Measurements from ENCODE around the gene STON2. TPM values are rescaled to one million over a fixed set of nuclear protein-coding genes. Genes with fewer than 3 reads are reported as not detected.

The STON2 gene
- total RNA-seq, 1 donor from 2014 or later = 47.4 TPM

DNA sequence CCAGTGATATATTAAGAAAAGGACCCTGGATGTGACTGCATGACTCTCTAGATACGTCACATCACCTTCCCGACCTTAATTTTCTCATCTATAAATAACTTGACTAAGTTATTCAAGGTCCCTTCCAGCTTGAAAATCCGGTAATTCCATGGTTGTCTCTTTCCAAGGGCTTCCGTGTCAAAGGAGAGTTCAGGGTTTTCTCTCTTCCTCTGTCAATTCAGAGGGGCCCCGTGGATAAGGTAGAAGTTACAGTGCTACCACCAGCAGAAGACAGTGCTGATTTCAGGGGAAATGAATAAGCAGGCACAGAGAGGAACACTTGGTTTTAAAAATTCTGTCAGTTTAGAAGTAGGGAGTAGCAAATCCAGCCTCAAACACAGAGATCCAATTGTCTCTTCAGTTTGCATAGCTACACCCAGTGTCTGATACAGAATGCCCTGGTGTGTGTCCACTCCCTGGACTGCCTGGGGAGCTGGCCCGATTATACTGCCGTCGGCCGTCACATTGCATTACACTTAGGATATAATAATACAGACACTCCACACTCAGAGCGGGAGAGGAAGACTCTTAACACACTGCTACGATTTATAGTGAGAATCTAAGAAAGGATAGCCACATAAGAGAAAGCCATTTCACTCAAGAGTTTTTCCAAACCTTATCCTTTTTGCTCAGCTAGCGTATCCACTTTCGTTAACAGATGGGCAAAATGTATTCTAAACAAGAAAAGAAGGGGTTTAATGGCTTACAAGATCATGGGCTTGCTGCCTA, 124.6 kb downstream of the STON2 start:
- Histone ChIP-seq H3K36me3 (ENCODE audit: control insufficient read depth, insufficient read depth, low read length) (peaks cover 18% of the 10 kb centered on the region), H3K27me3 (ENCODE audit: control insufficient read depth, insufficient read depth, low read length) (no peaks in the 10 kb centered on the region), H3K4me3 (ENCODE audit: low read depth, low read length) (no peak overlapping the region)
- FAIRE-seq (no peak), DNase-seq (ENCODE audit: low read depth) (no peak)
- TF ChIP-seq, protein P1, sequence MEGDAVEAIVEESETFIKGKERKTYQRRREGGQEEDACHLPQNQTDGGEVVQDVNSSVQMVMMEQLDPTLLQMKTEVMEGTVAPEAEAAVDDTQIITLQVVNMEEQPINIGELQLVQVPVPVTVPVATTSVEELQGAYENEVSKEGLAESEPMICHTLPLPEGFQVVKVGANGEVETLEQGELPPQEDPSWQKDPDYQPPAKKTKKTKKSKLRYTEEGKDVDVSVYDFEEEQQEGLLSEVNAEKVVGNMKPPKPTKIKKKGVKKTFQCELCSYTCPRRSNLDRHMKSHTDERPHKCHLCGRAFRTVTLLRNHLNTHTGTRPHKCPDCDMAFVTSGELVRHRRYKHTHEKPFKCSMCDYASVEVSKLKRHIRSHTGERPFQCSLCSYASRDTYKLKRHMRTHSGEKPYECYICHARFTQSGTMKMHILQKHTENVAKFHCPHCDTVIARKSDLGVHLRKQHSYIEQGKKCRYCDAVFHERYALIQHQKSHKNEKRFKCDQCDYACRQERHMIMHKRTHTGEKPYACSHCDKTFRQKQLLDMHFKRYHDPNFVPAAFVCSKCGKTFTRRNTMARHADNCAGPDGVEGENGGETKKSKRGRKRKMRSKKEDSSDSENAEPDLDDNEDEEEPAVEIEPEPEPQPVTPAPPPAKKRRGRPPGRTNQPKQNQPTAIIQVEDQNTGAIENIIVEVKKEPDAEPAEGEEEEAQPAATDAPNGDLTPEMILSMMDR (IDR thresholded peaks at IDR 0.05; ENCODE audit: insufficient read depth, low read length, severe bottlenecking) = no peak

DNA sequence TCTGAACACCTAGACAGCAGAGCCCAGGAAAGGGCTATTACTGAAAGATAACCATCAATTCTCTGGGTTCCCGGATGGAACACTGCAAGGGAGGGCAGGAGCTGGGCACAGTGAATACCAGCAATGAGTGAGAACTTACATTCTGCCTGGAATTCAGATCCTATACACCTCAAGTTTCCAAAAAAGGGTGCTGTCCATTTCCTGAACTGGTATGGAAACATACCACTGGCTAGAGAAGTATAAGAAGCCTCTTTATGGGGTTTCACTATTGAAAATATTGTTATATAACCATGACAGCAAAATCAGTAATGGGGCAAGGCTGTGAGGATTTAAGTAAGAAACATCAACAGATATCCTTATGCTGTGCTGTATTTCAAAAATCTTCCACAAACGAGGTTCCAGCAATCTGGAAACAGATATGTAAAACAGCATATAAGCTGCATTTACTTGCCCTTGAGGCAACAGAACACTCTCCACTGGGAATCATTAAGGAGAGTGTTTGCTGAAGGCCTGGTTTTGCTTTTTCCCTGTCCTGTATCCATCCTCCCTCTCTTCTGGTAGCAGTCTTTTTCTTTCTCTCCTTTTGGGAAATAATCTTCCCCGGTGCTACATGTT, 126.1 kb downstream of the STON2 start:
- FAIRE-seq (no peak), DNase-seq (ENCODE audit: low read depth) (no peak)
- peaks cover 19% of the 10 kb centered on the region for H3K36me3 ChIP-seq (ENCODE audit: control insufficient read depth, insufficient read depth, low read length)
- H3K4me3 ChIP-seq (ENCODE audit: low read depth, low read length) = no peak overlapping the region
- TF ChIP-seq, protein P1 (IDR thresholded peaks at IDR 0.05; ENCODE audit: insufficient read depth, low read length, severe bottlenecking) = no peak
- H3K27me3 ChIP-seq (ENCODE audit: control insufficient read depth, insufficient read depth, low read length) = no peaks in the 10 kb centered on the region

DNA sequence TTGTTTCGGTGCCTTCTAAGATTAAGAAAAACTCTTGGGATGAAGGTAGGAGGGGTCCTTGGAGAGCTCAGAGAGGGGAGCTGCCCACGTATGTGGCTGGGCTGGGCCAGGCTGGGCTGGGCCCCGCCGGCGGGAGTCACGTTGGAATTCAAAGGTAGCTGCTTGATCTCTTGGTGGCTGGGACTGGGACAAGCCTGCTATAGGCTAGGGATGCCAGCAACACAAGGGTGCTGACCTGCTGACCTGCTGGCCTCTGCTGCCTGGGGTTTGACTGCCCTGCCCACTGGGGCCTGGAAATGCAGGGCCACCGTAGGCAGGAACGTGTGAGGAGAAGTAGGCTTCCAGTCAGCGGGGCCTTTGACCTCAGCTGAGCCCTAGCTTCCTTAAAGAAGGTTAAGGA, 126.6 kb downstream of the STON2 start:
- no peak for DNase-seq (ENCODE audit: low read depth)
- no peak for FAIRE-seq
- H3K36me3 ChIP-seq (ENCODE audit: control insufficient read depth, insufficient read depth, low read length) = peaks cover 21% of the 10 kb centered on the region
- H3K27me3 ChIP-seq (ENCODE audit: control insufficient read depth, insufficient read depth, low read length) = no peaks in the 10 kb centered on the region
- TF ChIP-seq, protein P1 (IDR thresholded peaks at IDR 0.05; ENCODE audit: insufficient read depth, low read length, severe bottlenecking) = no peak
- H3K4me3 ChIP-seq (ENCODE audit: low read depth, low read length) = no peak overlapping the region

DNA sequence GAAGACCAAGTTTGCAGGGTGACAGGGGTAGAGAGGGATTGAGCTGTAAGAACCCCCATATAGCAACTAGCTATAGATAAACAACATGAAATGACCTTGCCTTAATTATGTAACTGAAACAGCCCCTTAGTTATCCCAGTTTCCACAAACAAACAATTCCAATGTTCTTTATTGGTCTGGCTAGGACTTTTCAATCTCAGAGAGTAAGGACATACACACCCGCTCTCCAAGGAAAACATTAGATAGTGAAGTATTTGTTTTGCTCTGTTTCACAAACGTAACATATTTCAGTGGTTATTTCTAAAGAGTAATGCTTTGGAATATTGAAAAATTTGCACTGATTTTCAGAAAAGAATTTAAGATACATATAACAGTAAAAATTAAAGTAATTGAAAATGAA, 127.8 kb downstream of the STON2 start:
- TF ChIP-seq, protein P1 (IDR thresholded peaks at IDR 0.05; ENCODE audit: insufficient read depth, low read length, severe bottlenecking) = no peak
- H3K36me3 ChIP-seq (ENCODE audit: control insufficient read depth, insufficient read depth, low read length) = peaks cover 19% of the 10 kb centered on the region
- no peaks in the 10 kb centered on the region for H3K27me3 ChIP-seq (ENCODE audit: control insufficient read depth, insufficient read depth, low read length)
- DNase-seq (ENCODE audit: low read depth) (no peak), FAIRE-seq (no peak)
- H3K4me3 ChIP-seq (ENCODE audit: low read depth, low read length) = no peak overlapping the region

DNA sequence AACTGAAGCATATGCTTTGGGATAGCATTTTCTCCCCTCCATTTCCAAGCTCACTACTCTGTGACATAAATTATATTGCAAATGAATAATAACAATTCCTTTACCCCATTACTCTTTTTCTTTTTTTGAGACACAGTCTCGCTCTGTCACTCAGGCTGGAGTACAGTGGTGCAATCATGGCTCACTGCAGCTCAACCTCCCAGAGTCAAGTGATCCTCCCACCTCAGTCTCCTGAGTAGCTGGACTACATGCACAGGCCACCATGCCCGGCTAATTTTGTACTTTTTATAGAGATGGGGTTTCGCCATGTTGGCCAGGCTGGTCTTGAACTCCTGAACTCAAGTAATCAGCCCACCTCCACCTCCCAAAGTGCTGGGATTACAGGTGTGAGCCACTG, 130.1 kb downstream of the STON2 start:
- Histone ChIP-seq H3K27me3 (ENCODE audit: control insufficient read depth, insufficient read depth, low read length) (no peaks in the 10 kb centered on the region), H3K36me3 (ENCODE audit: control insufficient read depth, insufficient read depth, low read length) (peaks cover 18% of the 10 kb centered on the region), H3K4me3 (ENCODE audit: low read depth, low read length) (no peak overlapping the region)
- no peak for FAIRE-seq
- no peak for DNase-seq (ENCODE audit: low read depth)
- TF ChIP-seq, protein P1 (IDR thresholded peaks at IDR 0.05; ENCODE audit: insufficient read depth, low read length, severe bottlenecking) = no peak

Measured in bronchial epithelial cell (primary cell).